Left colon (tissue), 2 donors: ENCODE data around the gene PIR. TPM values are rescaled to one million over a fixed set of nuclear protein-coding genes. Genes with fewer than 3 reads are reported as not detected.

Experiments
- total RNA-seq, 2 donors: library from RNA; stranded (reverse); fragmentation: NEBNext Ultra II Directional; extraction: Animal tissue kit (Norgen Biotek cat#: 25700); gene quantifications; one replicate each; pipeline ENCODE4 v1.2.1, GENCODE V29; 2021
- donor health status: DM: no; HTN: no; CAD: no.
- donor health status: DM: yes; HTN: yes; CAD: no.

The PIR gene
- total RNA-seq, 2 donors from 2014 or later, result 5.4 to 7.9 TPM

Other genes with a start within 250 kb of the PIR start
- gene ASB9, start 223.2 kb downstream of the PIR start, total RNA-seq, result 1 to 10 TPM in 1 of 2 donors, under 1 TPM in 1; 0.95 to 1.9 TPM
- gene ASB11, start 177.7 kb downstream of the PIR start, total RNA-seq, result under 1 TPM; 0.12 to 0.17 TPM
- gene PIGA, start 157.8 kb downstream of the PIR start, total RNA-seq, result 10 to 100 TPM; 12.3 to 14.9 TPM
- 1 to 10 TPM; 1.1 to 3.9 TPM for gene VEGFD, start 108.9 kb downstream of the PIR start, total RNA-seq
- 1 to 10 TPM; 2.2 to 3.1 TPM for gene BMX, start 7.5 kb upstream of the PIR start, total RNA-seq
- 10 to 100 TPM; 19.3 to 52.2 TPM for gene ACE2, start 107.6 kb upstream of the PIR start, total RNA-seq
- gene CLTRN, start 171.5 kb upstream of the PIR start, total RNA-seq, result under 1 TPM in 1 of 2 donors, not detected in 1; 0.28 TPM
- 1 to 10 TPM; 7.7 to 8.1 TPM for gene CA5B, start 244.9 kb upstream of the PIR start, total RNA-seq